GM19397 (cell line): ENCODE results near the gene CNR2.
"Not testable (repeated sequence)": the region's sequence is repeated elsewhere in the genome, so short reads cannot be mapped to it uniquely, and the experiment has no call there.

Experiments
- ATAC-seq: cut with Tn5 transposase; IDR thresholded peaks from one replicate; pipeline ENCODE4 v1.9.1; 2021; ENCODE audit warnings: mild to moderate bottlenecking, moderate library complexity; ENCODE audit not compliant: unreplicated experiment

CNR2 gene

GRCh38 chr1:23913212-23913880 lies at the start of gene CNR2:
Gene CNR2 (minus strand): TSS chr1:23913362. CDS start chr1:23875617, 37,745 bp downstream.
- ATAC-seq = no peak

GRCh38 chr1:23960291-23961020 lies 47.3 kb upstream of the CNR2 start:
- no peak for ATAC-seq

DNA sequence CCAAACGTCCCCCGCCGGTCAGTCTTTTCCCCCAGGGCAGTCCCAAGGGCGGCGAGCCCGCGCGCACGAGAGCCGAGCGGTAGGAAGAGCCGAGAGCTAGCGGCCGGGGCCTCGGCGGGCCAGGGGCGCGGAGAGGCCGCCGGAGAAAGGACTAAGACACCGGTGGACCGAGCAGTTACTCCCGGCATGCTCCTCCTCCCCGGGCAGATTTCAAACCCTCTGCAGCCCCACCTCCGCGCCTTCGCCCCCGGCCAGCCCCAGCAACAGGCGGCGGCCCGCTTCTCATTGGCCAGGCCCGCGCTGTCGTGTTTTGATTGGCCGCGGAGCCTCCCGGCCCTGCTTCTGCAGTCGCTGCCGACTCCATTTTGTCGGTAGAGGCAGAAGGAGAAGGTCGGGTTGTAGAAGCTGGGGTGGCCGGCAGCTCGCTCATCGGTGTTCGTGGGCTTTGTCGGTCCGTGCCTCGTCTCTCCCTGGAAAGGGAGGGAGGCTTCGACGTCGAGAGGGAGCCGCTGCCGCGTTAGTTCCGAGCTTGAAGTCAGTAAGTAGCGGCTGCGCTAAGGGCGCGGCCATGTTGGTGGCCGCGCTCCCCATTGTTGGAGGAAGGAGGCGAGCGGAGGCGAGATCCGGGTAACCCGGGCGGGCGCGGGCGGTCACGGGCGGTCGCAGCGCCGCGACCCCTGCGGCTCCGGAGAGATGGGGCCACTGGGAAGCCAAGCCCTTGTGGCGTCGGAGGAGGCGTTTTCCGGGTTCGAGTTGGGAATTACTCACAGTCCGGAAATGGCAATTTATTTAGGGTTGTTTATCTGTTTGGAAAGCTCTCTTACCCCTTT lies 46.5 kb upstream of the CNR2 start, which contains the start of gene PNRC2:
Gene PNRC2, plus strand, starts transcription at position 368 of the 830 bp plus-strand sequence. CDS start 1,630 bp downstream, outside the sequence.
- ATAC-seq = peak; percentile 86

- peak; percentile 48 for ATAC-seq
Observed at GRCh38 chr1:23958810-23959460, 45.8 kb upstream of the CNR2 start.

GRCh38 chr1:23958040-23958809 lies 45.1 kb upstream of the CNR2 start:
- not testable (repeated sequence) for ATAC-seq

DNA sequence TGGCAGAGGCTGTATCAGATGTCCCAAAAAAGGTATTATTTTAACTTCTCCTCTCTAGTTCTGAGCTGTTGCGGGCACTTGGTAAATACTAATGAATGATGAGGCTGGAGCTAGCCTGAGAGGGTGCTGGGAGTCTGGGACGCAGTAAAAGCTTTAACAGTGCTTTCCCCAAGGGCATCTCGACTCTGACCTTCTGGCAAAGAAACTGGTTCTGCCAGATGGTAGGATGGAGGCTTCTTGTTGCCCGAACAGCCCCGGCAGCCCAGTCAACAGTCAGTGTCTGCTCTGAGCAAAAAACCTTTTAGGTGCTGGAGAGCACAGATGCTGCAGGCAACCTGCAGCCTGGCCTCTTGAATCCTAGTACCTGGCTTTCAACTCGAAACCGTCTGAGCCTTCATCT lies 43.9 kb upstream of the CNR2 start:
- no peak for ATAC-seq

DNA sequence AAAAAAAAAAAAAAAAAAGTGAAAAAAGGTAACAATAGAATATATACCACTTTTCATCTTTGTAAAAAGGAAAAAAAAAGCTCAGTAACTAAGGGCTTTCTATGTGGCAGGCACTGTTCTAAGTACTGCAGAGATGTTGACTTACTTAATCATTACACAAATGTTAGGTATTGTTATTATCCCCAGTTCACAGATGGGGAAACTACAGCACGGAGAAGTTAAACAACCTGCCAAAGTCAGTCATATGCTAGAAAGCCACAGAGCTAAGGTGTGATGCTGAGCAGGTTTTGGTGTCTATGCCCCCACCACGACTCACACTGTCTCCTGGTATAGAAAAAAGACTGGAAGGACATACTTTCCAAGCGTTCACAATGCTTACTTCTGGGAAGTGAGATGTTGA lies 39.9 kb upstream of the CNR2 start:
- ATAC-seq = no peak

GRCh38 chr1:23947366-23947765 lies 34.2 kb upstream of the CNR2 start:
- ATAC-seq = no peak

GRCh38 chr1:23936481-23937176 lies 23.5 kb upstream of the CNR2 start:
- ATAC-seq = no peak

DNA sequence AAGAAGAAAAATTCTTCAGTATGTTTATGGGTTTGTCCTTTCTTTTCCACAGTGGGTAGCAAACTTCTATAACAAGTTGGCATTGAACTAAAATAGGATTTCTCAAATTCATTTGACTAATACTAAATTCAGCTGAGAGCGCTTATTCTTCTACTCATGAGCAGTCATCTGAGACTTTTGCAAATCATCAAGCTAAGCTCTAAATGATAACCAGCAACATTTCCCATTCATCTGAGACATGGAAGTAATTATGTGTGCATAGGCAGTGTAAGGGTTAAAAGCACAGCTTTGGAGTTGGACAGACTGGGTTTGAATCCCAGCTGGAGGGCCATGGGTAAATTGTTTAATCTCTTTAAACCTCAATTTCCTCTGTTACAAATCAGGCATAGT lies 18.3 kb upstream of the CNR2 start:
- ATAC-seq = no peak

DNA sequence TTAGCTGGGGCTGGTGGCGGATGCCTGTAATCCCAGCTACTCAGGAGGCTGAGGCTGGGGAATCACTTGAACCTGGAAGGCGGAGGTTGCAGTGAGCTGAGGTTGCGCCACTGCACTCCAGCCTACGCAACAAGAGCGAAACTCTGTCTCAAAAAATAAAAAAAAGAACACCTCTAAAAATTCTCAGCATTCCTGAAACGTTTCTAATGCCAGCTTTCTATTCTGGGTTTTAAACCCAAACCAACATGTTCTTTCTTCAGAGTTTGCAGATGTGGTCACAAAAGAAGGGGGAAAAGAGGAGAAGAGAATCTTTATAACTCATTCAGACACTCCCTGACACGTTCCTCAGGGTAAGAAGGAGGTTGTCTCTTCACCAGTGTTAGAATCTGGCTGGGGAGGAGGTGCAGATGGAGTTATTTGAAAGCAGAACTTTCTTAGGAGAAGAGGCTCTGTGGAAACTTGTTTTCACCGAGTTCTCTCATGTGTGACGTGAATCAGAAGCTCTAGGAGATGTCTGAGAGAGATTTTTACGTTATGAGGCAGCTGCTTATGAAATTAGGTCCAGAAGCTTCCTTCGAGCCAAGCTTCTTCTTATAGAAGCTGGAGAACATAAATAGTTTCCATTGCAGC lies 17.8 kb upstream of the CNR2 start:
- ATAC-seq = no peak

DNA sequence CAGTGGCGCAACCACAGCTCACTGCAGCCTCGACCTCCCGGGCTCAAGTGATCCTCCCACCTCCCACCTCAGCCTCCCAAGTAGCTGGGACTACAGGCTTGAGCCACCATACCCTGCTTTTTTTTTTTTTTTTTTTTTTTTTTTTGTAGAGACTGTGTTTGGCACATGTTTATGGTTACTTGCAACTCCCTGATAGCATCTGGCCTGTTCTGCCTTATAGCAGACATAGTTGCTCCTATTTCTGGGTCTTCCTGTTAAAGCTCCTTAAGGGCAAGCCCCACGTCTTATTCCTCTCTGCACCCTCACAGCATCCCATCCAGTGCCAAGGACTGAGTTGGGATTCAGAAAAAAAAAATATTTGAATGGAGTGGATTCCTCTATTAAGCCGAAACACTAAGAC lies 17.1 kb upstream of the CNR2 start:
- ATAC-seq = no peak

GRCh38 chr1:23928789-23929188 lies 15.6 kb upstream of the CNR2 start:
- ATAC-seq = no peak

DNA sequence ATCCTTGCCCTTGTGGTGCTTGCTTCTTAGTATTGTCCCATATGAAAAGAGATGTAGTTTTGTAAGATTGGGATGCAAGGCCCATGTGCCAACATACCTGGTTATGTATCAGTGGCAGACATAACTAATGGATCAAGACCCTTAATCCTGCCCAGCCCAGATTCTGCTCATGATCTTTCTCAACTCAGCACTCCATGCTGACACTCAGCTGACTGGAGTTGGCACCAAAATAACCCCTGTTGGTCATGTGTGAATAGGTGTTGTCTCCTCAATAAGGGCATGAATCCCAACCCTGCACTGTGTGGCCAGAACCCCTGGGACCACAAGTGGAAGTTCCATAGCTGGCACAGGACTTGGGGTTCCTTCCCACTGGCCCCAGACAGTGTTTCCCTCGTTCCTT lies 13.9 kb upstream of the CNR2 start:
- ATAC-seq = no peak

- ATAC-seq = no peak
Observed at GRCh38 chr1:23925279-23925678, 12.1 kb upstream of the CNR2 start.

DNA sequence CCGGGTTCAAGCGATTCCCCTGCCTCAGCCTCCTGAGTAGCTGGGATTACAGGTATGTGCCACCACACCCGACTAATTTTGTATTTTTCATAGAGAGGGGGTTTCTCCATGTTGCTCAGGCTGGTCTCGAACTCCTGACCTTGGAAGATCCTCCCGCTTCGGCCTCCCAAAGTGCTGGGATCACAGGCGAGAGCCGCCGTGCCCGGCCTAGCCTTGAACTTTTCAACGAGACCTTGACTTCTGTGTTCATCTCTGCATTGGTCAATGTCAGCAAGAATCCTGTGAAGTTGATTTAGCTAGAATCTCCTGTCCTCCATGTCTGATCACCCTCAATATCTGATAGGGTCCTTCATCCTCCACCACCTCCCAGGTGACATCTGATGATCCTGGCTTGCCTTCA lies 11.4 kb upstream of the CNR2 start:
- ATAC-seq = no peak

- ATAC-seq = no peak
Observed at GRCh38 chr1:23923592-23924499, 10.7 kb upstream of the CNR2 start.

DNA sequence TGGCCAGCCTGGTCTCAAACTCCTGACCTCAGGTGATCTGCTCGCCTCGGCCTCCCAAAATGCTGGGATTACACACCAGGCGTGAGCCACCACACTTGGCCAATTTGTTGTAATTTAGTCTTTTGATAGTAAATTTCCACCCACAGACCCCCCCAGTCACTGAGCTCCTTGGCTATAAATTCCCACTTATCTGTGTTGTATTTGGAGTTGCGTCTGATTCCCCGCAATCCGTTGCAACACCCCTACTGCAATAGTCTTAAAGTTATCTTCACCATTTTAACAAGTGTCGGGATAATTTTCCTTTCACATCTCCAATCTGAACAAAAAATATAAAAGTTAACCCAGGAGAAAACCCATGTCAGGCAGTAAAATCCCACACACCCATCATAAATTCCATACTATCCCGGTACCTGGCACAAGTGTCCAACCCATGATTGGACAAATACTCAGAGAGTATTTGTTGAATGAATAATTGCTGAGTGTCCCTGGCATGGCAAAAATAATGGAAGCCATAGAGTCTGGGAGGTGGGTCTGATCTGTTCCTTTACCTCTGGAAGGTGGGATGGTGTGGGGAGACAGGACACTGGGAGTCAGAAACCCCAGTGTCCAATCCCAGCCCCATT lies 9.3 kb upstream of the CNR2 start:
- no peak for ATAC-seq
